SIG-M5 (cell line): ENCODE data around the gene FER.

Source experiments
- DNase-seq: peaks from one replicate; lab custom pipeline; 2025; lab: John Stamatoyannopoulos, UW

The FER gene

GRCh38 chr5:109177782-109178181 is 430.1 kb downstream of the FER start:
- DNase-seq, result no peak

GRCh38 chr5:109180668-109181067 is 433.0 kb downstream of the FER start:
- DNase-seq, result no peak

- DNase-seq, result no peak
Measured at GRCh38 chr5:109186759-109187158, 439.1 kb downstream of the FER start.

DNA sequence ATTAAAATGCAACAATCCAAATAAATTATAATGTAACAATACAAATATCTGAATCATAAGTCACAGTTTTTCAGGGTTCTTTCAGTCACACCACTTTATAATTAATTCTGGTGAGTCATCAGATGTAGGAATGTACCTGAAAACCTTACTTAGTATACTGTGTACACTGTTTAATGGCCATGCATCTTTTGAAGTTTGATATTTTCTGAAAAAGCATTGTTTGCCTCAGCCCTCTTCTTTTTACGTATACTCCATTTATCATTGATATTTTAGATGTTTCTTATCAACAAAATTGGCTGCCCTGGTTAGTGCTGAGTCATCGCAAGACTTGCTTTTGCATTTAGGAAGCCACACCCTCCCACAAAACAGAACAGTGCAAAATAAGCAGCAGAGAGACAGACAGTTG is 443.5 kb downstream of the FER start:
- no peak for DNase-seq

GRCh38 chr5:109192027-109192426 is 444.3 kb downstream of the FER start:
- DNase-seq, result no peak

DNA sequence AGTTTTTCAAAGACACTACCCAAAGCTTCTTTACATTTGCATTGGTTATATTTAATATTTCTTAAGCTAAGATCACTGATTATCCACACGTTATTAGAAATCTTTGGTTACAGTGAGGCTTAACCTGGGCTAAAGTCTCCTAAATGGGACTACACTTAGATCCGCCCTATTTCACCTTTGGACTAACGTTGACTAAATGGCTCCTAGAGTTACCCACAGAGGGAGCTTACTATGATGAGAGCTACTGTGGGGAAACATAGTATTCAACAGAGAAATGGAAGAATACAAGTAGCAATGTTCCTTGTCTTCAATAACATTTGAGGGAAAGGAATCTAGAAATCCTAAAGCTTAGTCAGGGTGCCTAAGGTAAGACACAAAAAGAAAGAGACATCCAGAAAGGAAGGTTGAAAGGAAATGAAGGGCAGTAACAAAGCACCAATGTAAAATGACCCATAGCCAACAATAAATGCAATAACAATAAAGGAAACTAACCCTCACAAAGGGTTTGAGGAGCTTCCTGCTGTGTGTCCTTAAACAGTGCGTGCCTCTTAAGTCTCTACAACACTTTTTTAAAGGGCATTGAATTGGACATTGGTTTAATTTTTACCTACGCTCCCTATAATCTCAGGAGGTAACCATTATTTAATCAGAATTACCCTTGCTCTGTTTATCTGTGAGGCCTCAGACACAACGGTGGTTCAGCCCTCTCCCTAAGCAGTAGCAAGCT is 445.0 kb downstream of the FER start:
- no peak for DNase-seq

- no peak for DNase-seq
Measured at GRCh38 chr5:109195667-109196066, 448.0 kb downstream of the FER start.

GRCh38 chr5:109196087-109196822 is 448.6 kb downstream of the FER start:
- DNase-seq, result no peak

- no peak for DNase-seq
Measured at GRCh38 chr5:109196823-109197160, 449.1 kb downstream of the FER start.

- DNase-seq, result no peak
Measured at GRCh38 chr5:109199289-109199688, 451.6 kb downstream of the FER start.

DNA sequence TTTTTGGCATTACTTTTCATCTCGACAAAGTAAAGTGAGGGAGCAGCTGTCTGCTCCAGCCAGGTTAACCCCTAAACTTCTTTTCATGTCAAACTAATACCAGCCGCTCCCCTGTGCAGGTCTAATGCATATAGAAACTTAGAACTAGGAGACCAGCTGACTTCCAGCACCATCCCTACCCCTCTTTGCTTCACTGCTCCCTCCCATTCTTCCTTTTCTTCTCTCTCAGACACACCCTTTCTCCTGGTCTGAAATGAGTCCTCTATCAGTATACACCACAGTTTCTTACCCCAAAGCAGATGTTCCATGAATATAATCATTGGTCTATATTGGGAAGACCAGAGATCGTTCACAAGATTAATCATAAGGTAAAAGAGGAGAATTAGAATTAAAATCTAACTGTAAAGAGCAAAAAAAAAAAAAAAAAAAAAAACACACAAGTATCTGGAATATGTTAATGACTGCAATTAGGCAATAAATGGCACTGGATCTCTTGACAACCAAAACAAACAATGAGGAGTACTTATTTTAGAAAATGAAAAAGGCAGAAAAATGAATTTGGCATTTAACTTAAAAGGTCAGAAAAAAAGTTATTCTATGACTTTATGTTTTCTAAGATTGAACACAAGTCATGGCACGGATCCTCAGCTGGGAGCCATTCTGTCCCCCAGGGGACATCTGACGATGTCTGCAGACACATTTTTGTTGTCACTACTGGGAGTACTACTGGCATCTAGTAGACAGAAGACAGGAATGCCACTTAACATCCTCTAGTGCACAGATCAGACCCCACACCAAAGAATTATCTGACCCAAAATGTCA is 452.3 kb downstream of the FER start:
- DNase-seq, result no peak

DNA sequence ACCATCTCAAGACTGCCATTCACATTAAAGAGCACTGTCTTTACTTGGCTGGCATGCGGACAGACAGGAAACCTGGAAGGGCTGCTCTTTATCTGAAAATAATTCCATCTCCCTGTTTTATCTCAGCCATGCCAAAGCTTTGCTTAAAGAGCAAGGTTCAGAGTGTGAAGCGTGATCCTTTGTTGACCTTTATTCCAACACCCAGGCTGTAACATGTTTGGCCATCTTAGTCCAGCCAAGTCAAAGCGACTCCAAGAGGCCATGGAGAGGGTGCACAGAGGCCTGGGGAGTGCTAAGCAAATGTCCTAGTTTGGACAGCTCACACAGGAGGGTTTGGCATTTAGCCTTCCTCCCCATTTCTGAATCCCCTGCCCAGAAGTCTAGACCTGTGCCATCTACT is 467.3 kb downstream of the FER start:
- DNase-seq, result no peak

- DNase-seq, result no peak
Measured at GRCh38 chr5:109218818-109219217, 471.1 kb downstream of the FER start.

DNA sequence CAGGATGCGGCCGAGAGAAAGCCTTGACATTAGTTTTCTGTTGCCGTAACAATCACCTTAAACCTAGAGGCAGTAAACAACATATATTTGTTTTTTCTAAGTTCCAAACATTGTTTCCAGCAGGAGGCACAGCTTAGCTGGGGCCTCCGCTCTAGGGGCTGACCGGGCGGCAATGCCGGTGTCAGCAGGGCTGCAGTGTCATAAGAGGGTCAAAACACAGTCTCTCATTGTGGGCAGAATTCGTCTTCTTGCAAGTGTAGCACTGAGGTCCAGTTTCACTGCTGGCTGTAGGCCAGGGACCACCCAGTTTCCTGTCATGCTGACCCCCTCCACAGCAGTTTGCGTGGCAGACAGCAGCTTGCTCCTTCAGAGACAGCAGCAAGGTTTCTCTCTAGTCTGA is 475.8 kb downstream of the FER start:
- no peak for DNase-seq

- DNase-seq, result no peak
Measured at GRCh38 chr5:109224276-109224882, 476.7 kb downstream of the FER start.

- DNase-seq, result no peak
Measured at GRCh38 chr5:109225716-109226625, 478.3 kb downstream of the FER start.

GRCh38 chr5:109230369-109230768 is 482.7 kb downstream of the FER start:
- DNase-seq, result no peak

DNA sequence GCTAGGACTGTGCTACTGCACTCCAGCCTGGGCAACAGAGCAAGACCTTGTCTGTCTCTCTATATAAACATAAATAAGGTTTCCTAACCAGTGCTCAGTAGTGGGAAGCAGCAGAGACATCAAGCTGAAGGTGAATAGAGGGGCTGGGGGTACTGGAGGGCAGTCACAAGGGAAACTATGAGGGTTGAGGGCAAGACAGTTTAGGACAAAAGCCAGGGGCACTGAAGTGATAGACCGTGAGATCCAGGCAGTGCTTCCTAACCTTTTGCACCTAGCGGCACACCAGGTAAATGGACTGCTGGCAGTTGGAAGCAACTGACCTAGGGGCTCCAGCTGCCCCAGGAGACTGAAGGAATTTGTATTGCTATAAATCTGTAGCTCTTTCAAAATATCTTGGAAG is 483.6 kb downstream of the FER start:
- no peak for DNase-seq

DNA sequence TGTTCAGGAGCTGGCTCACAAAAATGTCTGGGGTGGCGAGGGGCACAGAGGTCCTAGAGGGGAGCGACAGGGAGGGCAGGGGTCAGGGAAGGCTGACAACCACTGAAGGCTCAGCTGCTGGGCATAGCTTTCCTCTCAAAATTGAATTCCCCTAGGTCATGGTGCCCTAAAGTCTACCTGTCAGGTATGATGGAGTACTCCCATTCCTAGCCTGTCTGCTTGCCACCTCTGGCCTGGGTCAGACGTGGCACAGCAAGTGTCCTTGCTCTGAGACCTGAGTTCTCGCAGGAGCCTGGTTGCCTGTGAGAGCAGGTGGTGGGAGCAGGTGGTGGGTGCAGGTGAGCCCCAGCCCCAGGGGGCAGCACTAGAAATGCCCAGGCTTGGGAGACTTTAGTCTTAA is 486.7 kb downstream of the FER start:
- DNase-seq, result no peak

GRCh38 chr5:109239456-109239855 is 491.8 kb downstream of the FER start:
- no peak for DNase-seq

DNA sequence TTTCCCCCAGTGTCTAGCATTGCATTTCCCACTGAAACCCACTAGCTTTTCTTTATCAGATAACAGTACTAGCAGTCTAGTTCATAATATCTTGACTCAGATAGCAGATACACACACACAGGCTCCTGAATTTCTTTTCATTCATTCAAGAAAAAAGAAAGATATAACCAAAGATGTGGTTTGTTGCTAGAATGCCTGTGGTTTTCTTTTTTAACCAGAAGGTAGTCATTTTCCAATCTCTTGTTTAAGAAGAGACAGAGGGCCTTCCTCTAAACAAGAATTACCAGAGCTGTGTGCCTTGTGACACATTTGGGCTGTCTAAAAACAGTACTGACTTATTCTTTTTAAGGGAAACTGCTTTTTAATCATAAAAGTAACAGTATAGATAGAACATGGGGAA is 494.8 kb downstream of the FER start:
- no peak for DNase-seq

GRCh38 chr5:109246395-109246794 is 498.7 kb downstream of the FER start:
- no peak for DNase-seq
